BLaER1 treated with 17β-estradiol and CSF1 and Interleukin-3, amounts not matched to agents 10 nM and 100 nM (cell line): ENCODE data around the gene ARHGEF17.

Experiments used
- H3K27ac ChIP-seq, 11 experiments: shearing (Covaris generic); formaldehyde crosslinking; 2 replicates each; pipeline ENCODE4 v1.8.1; 2022
- H3K27me3 ChIP-seq, 11 experiments: shearing (Covaris generic); formaldehyde crosslinking; 2 replicates each; pipeline ENCODE4 v1.8.1; 2022
- H3K36me3 ChIP-seq, 11 experiments: shearing (Covaris generic); formaldehyde crosslinking; 2 replicates each; pipeline ENCODE4 v1.8.1; 2022
- H3K4me1 ChIP-seq, 10 experiments: shearing (Covaris generic); formaldehyde crosslinking; 2 replicates each; pipeline ENCODE4 v1.8.1; 2022
- H3K4me2 ChIP-seq, 11 experiments: shearing (Covaris generic); formaldehyde crosslinking; 2 replicates each; pipeline ENCODE4 v1.8.1; 2022
- H3K4me3 ChIP-seq, 10 experiments: shearing (Covaris generic); formaldehyde crosslinking; 2 replicates each; pipeline ENCODE4 v1.8.1; 2022
- H3K9ac ChIP-seq, 11 experiments: shearing (Covaris generic); formaldehyde crosslinking; 2 replicates each; pipeline ENCODE4 v1.8.1; 2022
- H3K9me3 ChIP-seq, 11 experiments: shearing (Covaris generic); formaldehyde crosslinking; replicated peaks in 1 of 11; 2 replicates each; pipeline ENCODE4 v1.8.1; 2022
- H4K20me1 ChIP-seq, 11 experiments: shearing (Covaris generic); formaldehyde crosslinking; 2 replicates each; pipeline ENCODE4 v1.8.1; 2022
- Cebpa-rat ChIP-seq, 11 experiments: shearing (Covaris generic); IDR thresholded peaks; 2 replicates each; pipeline ENCODE4 v1.8.1; 2022

Gene ARHGEF17

DNA sequence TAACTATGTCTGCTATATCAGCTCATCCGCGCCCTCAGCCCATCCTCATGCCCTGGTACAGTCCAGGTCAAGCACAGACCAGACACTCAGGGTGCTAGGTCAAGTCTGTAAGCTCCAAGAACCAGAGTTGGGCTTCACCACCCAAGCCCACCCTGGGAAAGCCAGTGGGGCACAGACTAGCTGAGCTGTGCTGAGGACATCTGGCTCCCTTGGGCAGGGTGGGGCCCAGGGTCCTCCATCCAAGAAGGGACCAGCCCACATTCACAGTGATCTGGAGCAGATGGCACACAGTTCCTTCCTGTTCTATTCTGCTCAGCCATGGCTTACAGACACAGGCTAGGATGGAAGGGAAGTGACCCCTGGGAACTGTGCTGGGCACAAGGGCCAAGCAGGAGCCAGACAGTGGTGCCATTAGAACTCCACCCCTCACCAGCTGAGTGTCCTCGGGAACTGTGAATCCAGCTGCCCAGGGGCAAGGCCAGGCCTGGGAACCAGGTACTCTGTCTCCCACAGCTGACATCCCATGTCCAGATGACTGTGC, 26.8 kb upstream of the ARHGEF17 start:
- no peak for TF ChIP-seq Cebpa-rat (IDR thresholded peaks at IDR 0.05)
- no peaks in the 10 kb centered on the region for H3K9me3 ChIP-seq
- H3K4me3 ChIP-seq, result peak overlapping the region in 4 of 10 experiments; percentile 2 to 18 (median 10); a peak in 6 of 20 replicates
- H3K27me3 ChIP-seq, result no peaks in the 10 kb centered on the region
- no peaks in the 10 kb centered on the region for H3K36me3 ChIP-seq
- H4K20me1 ChIP-seq, result peaks cover 0 to 6% (median 0%) of the 10 kb centered on the region in 11 experiments; a peak in 3 of 22 replicates
- H3K4me2 ChIP-seq, result peak overlapping the region; percentile 81 to 97 (median 91)
- H3K4me1 ChIP-seq, result peaks cover 50 to 75% (median 60%) of the 10 kb centered on the region in 10 experiments
- H3K9ac ChIP-seq, result peak overlapping the region in 7 of 11 experiments; percentile 11 to 53 (median 42); a peak in 9 of 22 replicates
- H3K27ac ChIP-seq, result peak overlapping the region in 9 of 11 experiments; percentile 31 to 73 (median 68); a peak in 18 of 22 replicates

DNA sequence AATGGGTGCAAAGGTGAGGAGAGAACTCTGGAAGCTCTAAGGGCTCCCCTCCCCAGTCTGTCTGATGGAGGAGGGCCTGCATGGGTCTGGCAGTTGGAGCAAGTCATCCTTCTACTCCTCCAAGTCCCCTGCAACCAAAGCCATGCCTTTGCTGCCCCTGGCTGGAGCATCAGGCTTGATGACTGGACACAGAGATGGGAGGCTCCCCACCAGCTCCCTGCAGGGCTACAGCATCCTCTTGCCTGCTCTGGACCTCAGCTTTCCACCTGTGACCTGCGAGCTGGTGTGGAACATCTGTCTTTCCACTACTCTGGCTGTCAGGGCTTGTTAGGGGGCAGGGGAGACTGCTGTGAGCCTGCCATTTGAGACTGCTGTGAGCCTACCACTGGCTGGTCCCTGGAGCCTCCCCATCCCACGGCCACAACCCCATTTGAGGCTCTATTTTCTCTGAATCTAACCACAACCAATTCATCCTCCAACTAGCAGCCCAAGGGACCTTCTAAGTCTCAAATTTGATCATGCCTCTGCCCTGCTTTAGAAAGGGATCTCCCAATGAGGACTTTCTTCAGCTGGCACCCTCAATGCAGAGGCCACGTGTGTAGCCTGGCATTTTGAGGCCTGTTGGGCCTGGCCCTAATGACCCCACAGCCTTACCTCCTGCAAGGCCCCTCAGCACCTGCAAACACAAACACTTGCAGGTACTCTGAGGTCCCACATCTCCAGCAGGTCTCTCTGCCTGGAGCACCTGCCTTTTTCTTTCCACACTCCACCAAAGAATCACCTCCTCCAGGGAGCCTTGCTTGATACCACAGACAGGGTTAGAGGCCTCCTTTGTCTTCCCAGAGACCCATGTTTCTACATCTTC, 26.0 kb upstream of the ARHGEF17 start:
- TF ChIP-seq Cebpa-rat (IDR thresholded peaks at IDR 0.05), result no peak
- Histone ChIP-seq H3K4me3 (0 out of 20 replicates have a peak overlapping the region, but pooled peaks of 1 of the 10 experiments have one; percentile 18), H3K27me3 (no peaks in the 10 kb centered on the region), H3K9ac (peak overlapping the region in 1 of 11 experiments; percentile 16; a peak in 3 of 22 replicates), H4K20me1 (peaks cover 0 to 6% (median 0%) of the 10 kb centered on the region in 11 experiments; a peak in 3 of 22 replicates), H3K4me2 (peak overlapping the region; percentile 81 to 97 (median 91)), H3K4me1 (peaks cover 57 to 75% (median 67%) of the 10 kb centered on the region in 10 experiments), H3K27ac (peak overlapping the region in 9 of 11 experiments; percentile 31 to 73 (median 68); a peak in 15 of 22 replicates), H3K9me3 (no peaks in the 10 kb centered on the region), H3K36me3 (no peaks in the 10 kb centered on the region)

DNA sequence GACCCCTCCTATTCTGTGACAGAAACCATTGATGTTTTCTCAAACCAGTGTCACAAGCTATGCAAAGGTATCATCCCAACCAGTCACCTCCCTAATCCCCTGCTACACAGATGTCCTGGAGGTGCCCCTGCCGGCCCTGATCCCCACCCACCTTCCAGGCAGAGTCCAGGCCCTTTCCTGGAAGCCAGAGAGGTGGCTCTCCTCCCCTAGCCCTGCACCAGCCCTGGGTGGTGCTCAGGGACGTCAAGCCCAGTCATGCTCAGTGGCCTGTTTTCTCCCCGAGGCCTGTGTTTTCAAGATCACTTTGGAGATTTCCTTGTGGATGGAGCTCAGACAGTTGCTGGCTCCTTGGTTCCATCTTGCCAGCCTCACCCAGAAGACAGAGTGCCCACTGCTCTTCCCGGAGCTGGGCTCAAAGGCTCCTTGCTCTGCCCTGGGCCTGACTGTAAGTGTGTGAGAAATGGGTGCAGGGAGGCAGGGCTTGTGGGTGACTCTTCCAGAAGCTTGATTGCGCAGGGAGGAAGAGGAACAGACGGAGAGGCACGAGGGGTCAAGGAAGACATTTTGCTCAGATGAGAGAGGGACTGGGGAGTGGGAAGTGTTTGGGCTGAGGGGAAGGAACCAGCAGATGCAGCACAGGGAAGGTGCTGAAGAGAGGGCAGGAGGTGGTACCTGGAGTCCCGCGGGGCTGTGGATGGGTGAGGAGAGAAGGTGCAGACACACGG, 24.6 kb upstream of the ARHGEF17 start:
- H3K27me3 ChIP-seq, result no peaks in the 10 kb centered on the region
- no peak for TF ChIP-seq Cebpa-rat (IDR thresholded peaks at IDR 0.05)
- H3K9me3 ChIP-seq, result no peaks in the 10 kb centered on the region
- peak overlapping the region; percentile 81 to 97 (median 91) for H3K4me2 ChIP-seq
- no peak overlapping the region for H3K4me3 ChIP-seq
- H3K27ac ChIP-seq, result no peak overlapping the region
- H4K20me1 ChIP-seq, result peaks cover 0 to 6% (median 0%) of the 10 kb centered on the region in 11 experiments; a peak in 3 of 22 replicates
- peaks cover 71 to 89% (median 81%) of the 10 kb centered on the region in 10 experiments for H3K4me1 ChIP-seq
- no peaks in the 10 kb centered on the region for H3K36me3 ChIP-seq
- H3K9ac ChIP-seq, result peak overlapping the region in 1 of 11 experiments; percentile 6; a peak in 1 of 22 replicates

DNA sequence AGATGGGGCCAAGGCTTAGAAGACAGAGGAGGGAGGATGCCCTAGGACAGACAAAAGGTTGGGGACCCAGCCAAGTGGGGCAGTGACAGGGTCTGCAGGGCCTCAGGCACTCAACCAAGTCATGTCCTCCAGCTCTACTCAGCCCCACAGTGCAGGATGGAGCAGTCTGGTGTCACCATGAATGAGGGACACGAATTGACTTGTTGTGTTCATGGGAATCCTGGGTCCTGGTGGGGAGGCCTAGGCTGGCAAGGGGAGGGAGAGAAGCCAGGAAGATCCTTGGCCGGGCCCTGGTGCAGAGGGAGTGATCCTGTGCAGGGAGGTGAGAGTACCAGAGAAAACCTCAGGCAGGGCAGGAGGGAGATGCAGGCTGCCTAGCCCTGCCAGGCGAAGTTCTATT, 24.0 kb upstream of the ARHGEF17 start:
- Histone ChIP-seq H3K4me3 (no peak overlapping the region), H3K9ac (no peak overlapping the region), H3K36me3 (no peaks in the 10 kb centered on the region), H3K4me2 (peak overlapping the region in 10 of 11 experiments; percentile 81 to 97 (median 91); a peak in 18 of 22 replicates), H3K27ac (no peak overlapping the region), H3K4me1 (peaks cover 78 to 96% (median 88%) of the 10 kb centered on the region in 10 experiments), H3K27me3 (no peaks in the 10 kb centered on the region), H3K9me3 (no peaks in the 10 kb centered on the region), H4K20me1 (peaks cover 0 to 6% (median 0%) of the 10 kb centered on the region in 11 experiments; a peak in 3 of 22 replicates)
- no peak for TF ChIP-seq Cebpa-rat (IDR thresholded peaks at IDR 0.05)

DNA sequence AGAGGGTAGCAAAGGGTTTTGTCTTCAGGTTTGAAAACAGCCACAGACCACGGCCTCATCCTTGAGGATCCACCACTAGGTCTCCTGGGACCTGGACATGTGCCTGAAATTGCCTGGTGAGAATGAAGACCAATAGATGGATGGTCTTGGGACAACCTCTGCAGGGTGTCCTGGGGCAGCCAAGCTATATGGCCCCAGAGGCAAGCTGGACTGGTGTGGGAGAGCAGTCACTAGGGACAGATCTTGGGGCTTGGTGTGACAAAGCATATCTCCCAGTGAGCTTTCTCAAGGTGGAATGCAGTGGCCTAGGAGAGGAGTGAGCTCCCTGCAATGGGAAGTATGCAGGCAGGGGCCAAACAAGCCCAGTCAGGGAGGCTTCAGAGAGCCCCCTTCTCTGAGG, 22.4 kb upstream of the ARHGEF17 start:
- Histone ChIP-seq H3K36me3 (no peaks in the 10 kb centered on the region), H4K20me1 (peaks cover 0 to 6% (median 0%) of the 10 kb centered on the region in 11 experiments; a peak in 3 of 22 replicates), H3K27ac (no peak overlapping the region), H3K9me3 (no peaks in the 10 kb centered on the region), H3K4me2 (peak overlapping the region; percentile 37 to 93 (median 89); a peak in 20 of 22 replicates), H3K4me1 (peaks cover 82 to 99% (median 94%) of the 10 kb centered on the region in 10 experiments), H3K27me3 (no peaks in the 10 kb centered on the region), H3K4me3 (no peak overlapping the region), H3K9ac (no peak overlapping the region)
- TF ChIP-seq Cebpa-rat (IDR thresholded peaks at IDR 0.05), result no peak

DNA sequence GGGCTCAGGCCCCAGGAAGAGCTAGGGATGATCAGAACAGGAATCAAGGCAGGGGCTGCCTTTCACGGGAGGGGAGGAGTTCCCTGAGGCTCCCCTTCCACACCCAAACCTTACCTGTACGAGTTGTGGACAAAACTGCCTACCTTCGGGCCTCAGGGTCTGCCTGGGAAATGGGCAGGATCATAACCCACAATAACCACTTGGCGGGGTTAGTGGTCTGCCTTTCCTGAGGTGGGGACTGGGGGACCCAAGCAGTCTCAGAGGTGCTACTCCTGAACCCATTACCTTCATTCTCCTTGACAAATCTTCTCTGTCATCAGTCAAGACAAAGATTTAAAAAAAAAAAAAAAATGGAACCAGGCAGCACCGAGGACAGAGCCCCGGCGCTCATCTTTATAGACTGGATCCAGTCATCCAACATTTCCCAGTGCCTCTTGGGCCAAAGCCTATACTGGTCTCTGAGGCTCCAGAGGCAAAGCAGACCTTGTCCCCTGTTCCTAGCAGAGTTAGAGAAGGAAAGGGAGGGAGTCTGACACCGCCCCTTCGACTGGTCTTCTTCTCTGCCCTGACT, 21.8 kb upstream of the ARHGEF17 start:
- no peak overlapping the region for H3K4me3 ChIP-seq
- H4K20me1 ChIP-seq, result peaks cover 0 to 6% (median 0%) of the 10 kb centered on the region in 11 experiments; a peak in 3 of 22 replicates
- H3K9ac ChIP-seq, result no peak overlapping the region
- no peaks in the 10 kb centered on the region for H3K9me3 ChIP-seq
- no peaks in the 10 kb centered on the region for H3K36me3 ChIP-seq
- no peak for TF ChIP-seq Cebpa-rat (IDR thresholded peaks at IDR 0.05)
- H3K4me1 ChIP-seq, result peaks cover 76 to 96% (median 90%) of the 10 kb centered on the region in 10 experiments
- H3K27me3 ChIP-seq, result no peaks in the 10 kb centered on the region
- no peak overlapping the region for H3K27ac ChIP-seq
- H3K4me2 ChIP-seq, result peak overlapping the region; percentile 80 to 93 (median 89); a peak in 20 of 22 replicates

DNA sequence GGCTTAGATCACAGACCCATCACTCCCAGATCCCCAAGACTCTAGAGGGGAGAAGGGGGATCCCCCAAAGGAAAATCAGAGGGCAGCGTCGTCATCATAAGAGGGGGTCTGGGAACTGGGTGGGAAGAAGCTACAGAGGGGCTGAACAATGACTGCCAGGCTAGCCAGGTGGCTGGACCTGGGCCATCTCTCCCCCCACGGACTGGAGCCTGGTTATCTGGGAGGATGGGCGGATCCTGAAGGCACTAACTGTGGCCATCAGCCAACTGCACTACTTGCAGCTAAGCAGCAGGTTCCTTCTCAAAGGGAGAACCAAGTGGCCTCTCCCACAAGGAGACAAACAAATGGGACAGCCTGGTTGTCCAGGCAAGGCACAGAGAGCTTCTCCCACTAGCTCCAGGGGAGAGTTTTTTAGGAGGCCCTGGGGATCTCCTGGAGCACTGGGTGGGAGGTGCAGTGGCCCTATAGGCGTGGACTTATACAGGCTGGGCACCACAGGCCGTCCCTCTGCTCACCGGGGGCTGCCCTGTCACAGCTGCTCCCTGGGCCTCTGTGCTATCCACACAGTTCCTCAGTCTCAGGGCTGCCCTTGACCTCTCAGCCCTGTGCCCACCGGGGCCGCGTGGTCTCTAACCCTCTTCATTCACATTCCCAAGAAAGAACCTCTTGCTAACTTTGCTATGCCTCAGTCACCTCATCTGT, 20.5 kb upstream of the ARHGEF17 start:
- Histone ChIP-seq H3K9ac (peak overlapping the region in 7 of 11 experiments; percentile 51 to 79 (median 72); a peak in 10 of 22 replicates), H3K36me3 (no peaks in the 10 kb centered on the region), H3K9me3 (no peaks in the 10 kb centered on the region), H3K27me3 (no peaks in the 10 kb centered on the region), H3K4me3 (peak overlapping the region in 3 of 10 experiments; percentile 12 to 40 (median 39); a peak in 4 of 20 replicates), H4K20me1 (no peaks in the 10 kb centered on the region), H3K4me2 (peak overlapping the region; percentile 80 to 93 (median 89)), H3K4me1 (peaks cover 72 to 95% (median 88%) of the 10 kb centered on the region in 10 experiments), H3K27ac (peak overlapping the region in 10 of 11 experiments; percentile 7 to 92 (median 82); a peak in 16 of 22 replicates)
- TF ChIP-seq Cebpa-rat (IDR thresholded peaks at IDR 0.05), result no peak
